NT2/D1 (cell line): ENCODE results near the gene U2AF2.

Source experiments
- DNase-seq: peaks from one replicate; pipeline ENCODE4 v3.0.0-alpha.2; 2011; ENCODE audit warnings: low read depth, low spot score
- H3K27me3 ChIP-seq: 2 replicates; pipeline ENCODE4 v1.6.0; 2011; ENCODE audit warnings: mild to moderate bottlenecking; ENCODE audit not compliant: insufficient read length, insufficient read depth
- H3K36me3 ChIP-seq: 2 replicates; pipeline ENCODE4 v1.6.1; 2011; ENCODE audit warnings: mild to moderate bottlenecking, low read length, mixed read lengths; ENCODE audit not compliant: insufficient read depth, insufficient read length
- H3K4me1 ChIP-seq: 2 replicates; pipeline ENCODE4 v1.5.1; 2011; ENCODE audit not compliant: insufficient read depth, insufficient read length
- H3K4me3 ChIP-seq: 2 replicates; pipeline ENCODE4 v1.5.1; 2011; ENCODE audit warnings: low read depth; ENCODE audit not compliant: insufficient read length
- H3K9ac ChIP-seq: 2 replicates; pipeline ENCODE4 v1.6.0; 2011; ENCODE audit warnings: low read depth; ENCODE audit not compliant: insufficient read length
- H3K9me3 ChIP-seq: 2 replicates; pipeline ENCODE4 v1.5.1; 2011; ENCODE audit warnings: mild to moderate bottlenecking, low read length; ENCODE audit not compliant: insufficient read depth
- SUZ12 ChIP-seq: IDR thresholded peaks from 2 replicates; pipeline ENCODE4 v1.6.1; 2011; ENCODE audit not compliant: insufficient read length, insufficient read depth; ENCODE audit errors: extremely low read depth
- YY1 ChIP-seq: IDR thresholded peaks from 2 replicates; pipeline ENCODE4 v1.6.1; 2011; ENCODE audit not compliant: insufficient read length, insufficient read depth
- ZNF274 ChIP-seq: IDR thresholded peaks from 2 replicates; pipeline ENCODE4 v1.6.1; 2011; ENCODE audit warnings: mild to moderate bottlenecking, low read depth, low read length

U2AF2 gene

DNA sequence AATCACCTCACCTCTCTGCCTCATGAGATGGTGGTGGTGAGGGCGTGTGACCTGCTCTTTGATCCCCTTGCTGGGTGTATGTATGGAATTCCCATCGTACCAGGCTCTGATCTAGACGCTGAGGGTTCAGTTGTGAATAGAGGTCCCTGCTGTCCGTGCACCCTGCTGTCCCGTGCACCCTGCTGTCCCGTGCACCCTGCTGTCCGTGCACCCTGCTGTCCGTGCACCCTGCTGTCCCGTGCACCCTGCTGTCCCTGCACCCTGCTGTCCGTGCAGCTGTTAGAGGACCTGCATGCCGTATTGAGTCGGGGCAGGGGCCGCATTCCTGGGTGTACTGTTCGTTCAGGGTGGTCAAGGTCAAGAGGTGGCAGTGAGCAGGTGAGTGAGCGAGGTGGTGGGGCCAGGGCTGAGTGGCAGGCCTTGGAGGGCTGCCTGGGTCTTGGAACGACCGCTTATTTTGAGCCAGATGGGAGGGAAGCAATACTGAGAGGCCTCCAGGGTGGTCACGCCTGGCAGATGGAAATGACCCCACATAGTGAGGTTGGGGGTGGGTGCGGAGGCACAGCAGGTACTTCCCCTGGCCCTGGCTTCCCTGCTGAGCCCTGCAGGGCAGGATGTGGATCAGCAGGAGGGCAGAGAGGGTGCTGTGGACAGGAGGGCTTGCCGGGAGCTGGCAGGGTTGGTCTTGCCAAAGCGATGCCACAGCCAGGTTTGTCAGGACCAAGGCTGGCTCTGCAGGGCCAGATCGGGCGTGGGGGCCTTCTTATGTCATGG lies 15.6 kb downstream of the U2AF2 start:
- Histone ChIP-seq H3K9ac (no peak overlapping the region), H3K4me1 (peaks cover 11% of the 10 kb centered on the region), H3K9me3 (no peaks in the 10 kb centered on the region), H3K4me3 (no peak overlapping the region), H3K27me3 (no peaks in the 10 kb centered on the region), H3K36me3 (peaks cover 65% of the 10 kb centered on the region)
- no peak for TF ChIP-seq YY1
- no peak for TF ChIP-seq SUZ12
- TF ChIP-seq ZNF274 = no peak
- DNase-seq = peak; percentile 25

DNA sequence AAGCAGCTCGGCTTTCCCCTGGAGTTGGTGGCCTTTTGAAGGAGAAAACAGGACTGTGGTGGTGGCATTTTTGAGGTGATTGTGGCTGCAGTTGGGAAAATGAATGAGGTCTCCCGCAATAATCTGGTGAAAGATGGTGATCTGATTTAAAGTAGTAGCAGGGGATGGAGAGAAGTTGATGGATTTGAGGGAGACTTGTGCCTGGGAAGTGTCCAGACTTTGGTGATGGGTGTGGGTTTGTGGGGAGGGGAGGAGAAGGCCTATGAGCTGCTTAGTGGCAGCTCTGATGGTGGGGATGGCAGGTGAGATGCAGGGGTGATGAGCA lies 16.2 kb downstream of the U2AF2 start:
- no peak for DNase-seq
- peaks cover 11% of the 10 kb centered on the region for H3K4me1 ChIP-seq
- H3K4me3 ChIP-seq = no peak overlapping the region
- no peaks in the 10 kb centered on the region for H3K27me3 ChIP-seq
- H3K9ac ChIP-seq = no peak overlapping the region
- TF ChIP-seq SUZ12 = no peak
- peaks cover 61% of the 10 kb centered on the region for H3K36me3 ChIP-seq
- no peaks in the 10 kb centered on the region for H3K9me3 ChIP-seq

DNA sequence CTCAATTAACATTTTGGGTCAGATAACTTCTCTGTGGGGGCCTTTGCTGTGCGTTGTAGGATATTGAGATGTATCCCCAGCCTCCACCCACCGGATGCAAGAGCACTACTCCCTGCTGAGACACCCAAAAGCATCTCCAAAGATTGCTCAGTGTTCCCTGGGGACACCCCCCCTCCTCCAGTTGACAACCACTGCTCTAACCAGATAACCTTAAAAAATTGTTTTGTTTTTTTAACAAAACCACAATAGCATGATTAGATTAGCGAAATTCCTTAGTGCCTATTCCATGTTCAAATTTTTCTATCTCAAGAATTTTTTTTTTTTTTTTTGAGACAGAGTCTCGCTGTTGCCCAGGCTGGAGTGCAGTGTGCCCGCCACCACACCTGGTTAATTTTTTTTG lies 17.6 kb downstream of the U2AF2 start:
- Histone ChIP-seq H3K9me3 (no peaks in the 10 kb centered on the region), H3K4me1 (peaks cover 4% of the 10 kb centered on the region), H3K36me3 (peaks cover 57% of the 10 kb centered on the region), H3K4me3 (no peak overlapping the region), H3K27me3 (no peaks in the 10 kb centered on the region), H3K9ac (no peak overlapping the region)
- no peak for TF ChIP-seq ZNF274
- TF ChIP-seq YY1 = no peak
- TF ChIP-seq SUZ12 = no peak
- no peak for DNase-seq

DNA sequence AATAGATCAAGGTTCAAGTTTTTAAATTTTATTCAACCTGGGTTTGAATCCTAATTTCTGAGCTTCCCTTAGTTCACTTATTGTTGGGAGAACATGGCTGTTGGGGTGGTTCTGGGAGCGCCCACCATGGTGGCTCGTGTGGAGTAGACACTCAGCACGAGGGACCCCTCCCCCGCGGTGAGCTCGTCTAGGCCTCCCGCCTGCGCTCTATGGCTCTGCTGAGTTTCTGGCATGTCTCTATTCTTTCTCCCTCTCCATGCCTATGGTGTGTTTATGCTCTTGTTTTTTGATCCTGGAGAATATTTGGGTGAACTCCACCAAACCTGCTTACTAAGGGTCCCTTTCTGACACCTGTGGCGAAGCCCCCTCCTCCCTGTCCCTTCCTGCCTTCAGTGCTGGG lies 18.6 kb downstream of the U2AF2 start:
- no peak for TF ChIP-seq ZNF274
- no peak for TF ChIP-seq SUZ12
- no peak for TF ChIP-seq YY1
- H3K27me3 ChIP-seq = no peaks in the 10 kb centered on the region
- peaks cover 58% of the 10 kb centered on the region for H3K36me3 ChIP-seq
- no peaks in the 10 kb centered on the region for H3K9me3 ChIP-seq
- no peak overlapping the region for H3K4me3 ChIP-seq
- peaks cover 4% of the 10 kb centered on the region for H3K4me1 ChIP-seq
- no peak overlapping the region for H3K9ac ChIP-seq
- DNase-seq = no peak

- Histone ChIP-seq H3K36me3 (peaks cover 59% of the 10 kb centered on the region), H3K9me3 (no peaks in the 10 kb centered on the region), H3K9ac (no peak overlapping the region), H3K4me3 (peak overlapping the region; percentile 32), H3K4me1 (peaks cover 4% of the 10 kb centered on the region), H3K27me3 (no peaks in the 10 kb centered on the region)
- no peak for TF ChIP-seq YY1
- no peak for TF ChIP-seq SUZ12
- no peak for TF ChIP-seq ZNF274
- no peak for DNase-seq
Measured at GRCh38 chr19:55673889-55674288, 19.1 kb downstream of the U2AF2 start.

GRCh38 chr19:55674459-55674840 lies 19.6 kb downstream of the U2AF2 start:
- Histone ChIP-seq H3K27me3 (no peaks in the 10 kb centered on the region), H3K9me3 (no peaks in the 10 kb centered on the region), H3K4me3 (peak overlapping the region; percentile 32), H3K36me3 (peaks cover 59% of the 10 kb centered on the region), H3K9ac (peak overlapping the region; percentile 99), H3K4me1 (peaks cover 4% of the 10 kb centered on the region)
- TF ChIP-seq SUZ12 (no peak), YY1 (no peak), ZNF274 (no peak)
- DNase-seq = no peak

DNA sequence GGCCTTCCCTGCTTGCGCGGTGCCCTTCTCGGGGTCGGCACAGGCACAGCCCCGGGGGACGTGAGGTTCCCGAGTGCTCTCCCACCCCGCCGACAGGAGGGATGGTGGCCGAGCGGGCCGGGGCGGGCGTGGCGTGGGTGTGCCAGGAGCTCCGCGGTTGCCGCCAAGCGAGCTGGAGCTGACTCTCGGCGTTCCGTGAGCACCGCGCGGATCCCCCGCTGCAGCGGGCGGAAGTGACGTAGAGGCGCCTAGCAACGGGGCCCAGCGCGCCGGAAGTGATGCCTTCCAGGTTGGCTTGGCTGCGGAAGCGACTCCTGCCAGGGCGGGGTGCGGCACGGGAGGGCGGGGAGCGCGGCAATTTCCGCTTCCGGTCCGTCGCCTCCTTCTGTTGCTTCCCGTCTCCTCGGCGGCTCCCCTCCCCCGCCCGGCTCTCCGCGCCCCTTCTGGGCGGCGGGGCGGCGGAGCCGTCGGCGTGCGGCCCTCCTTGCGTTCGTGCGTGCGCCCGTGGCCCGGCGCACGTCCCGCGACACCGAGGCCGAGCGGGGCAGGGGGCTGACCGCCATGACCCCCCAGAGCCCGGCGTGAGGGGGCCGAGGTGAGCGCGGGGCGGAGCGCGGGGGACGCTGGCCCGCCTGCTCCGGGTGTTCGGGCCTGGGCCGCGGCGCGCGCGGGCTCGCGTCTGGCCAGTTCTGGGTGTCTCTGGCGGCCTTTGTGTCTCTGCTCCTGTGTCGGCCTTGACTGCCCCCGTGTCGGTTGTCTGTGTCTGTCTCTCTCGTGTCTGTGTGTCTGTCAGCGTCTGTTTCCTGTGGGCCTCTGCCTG lies 20.2 kb downstream of the U2AF2 start, which contains the start of gene EPN1:
Gene EPN1, plus strand, starts transcription at position 386 of the 820 bp plus-strand sequence. CDS start 3,402 bp downstream, outside the sequence.
- TF ChIP-seq SUZ12 (no peak), ZNF274 (no peak), YY1 (no peak)

More for the DNA sequence above, 20.2 kb downstream of the U2AF2 start, which contains the start of gene EPN1:
- Histone ChIP-seq H3K9me3 (no peaks in the 10 kb centered on the region), H3K36me3 (peaks cover 58% of the 10 kb centered on the region), H3K27me3 (no peaks in the 10 kb centered on the region), H3K4me1 (peaks cover 4% of the 10 kb centered on the region), H3K4me3 (peak within 1 kb of the TSS; percentile 93), H3K9ac (peak within 1 kb of the TSS; percentile 99)
- peak; percentile 90 for DNase-seq
